SK-N-SH treated with all-trans-retinoic acid at 6 μM for 48 hours (cell line): Measurements from ENCODE around the gene LTBP4.

Source experiments
- CREB5 ChIP-seq: fragments of 250-450 bp; sonication (Bioruptor Pico); IDR thresholded peaks from 2 replicates; pipeline ENCODE4 v1.5.1; 2020; ENCODE audit warnings: low read depth, mild to moderate bottlenecking, moderate library complexity
- OSR1 ChIP-seq: fragments of 250-450 bp; sonication (Bioruptor Pico); IDR thresholded peaks from 2 replicates; pipeline ENCODE4 v1.8.0; 2022; ENCODE audit warnings: moderate library complexity, mild to moderate bottlenecking, inconsistent platforms
- TSHZ2 ChIP-seq: fragments of 250-450 bp; sonication (Bioruptor Pico); IDR thresholded peaks from 2 replicates; pipeline ENCODE4 v1.5.0; 2020; ENCODE audit warnings: mild to moderate bottlenecking, moderate library complexity
- ZNF8 ChIP-seq: fragments of 450-650 bp; formaldehyde crosslinking; IDR thresholded peaks from 2 replicates; pipeline ENCODE4 v1.5.0; 2020; ENCODE audit warnings: mild to moderate bottlenecking, moderate library complexity

- TF ChIP-seq CREB5 (CRISPR knock-in tag) (no peak), OSR1 (CRISPR knock-in tag) (no peak), ZNF8 (CRISPR knock-in tag) (no peak), TSHZ2 (CRISPR knock-in tag) (no peak)
Observed at GRCh38 chr19:40611900-40612698, 10.9 kb downstream of the LTBP4 start.
